ENCODE measurements around the gene MARCHF11. TPM values are rescaled to one million over a fixed set of nuclear protein-coding genes. Genes with fewer than 3 reads are reported as not detected.

The MARCHF11 gene
- total RNA-seq, 1 experiment from 2014 or later, result 0.37 TPM

DNA sequence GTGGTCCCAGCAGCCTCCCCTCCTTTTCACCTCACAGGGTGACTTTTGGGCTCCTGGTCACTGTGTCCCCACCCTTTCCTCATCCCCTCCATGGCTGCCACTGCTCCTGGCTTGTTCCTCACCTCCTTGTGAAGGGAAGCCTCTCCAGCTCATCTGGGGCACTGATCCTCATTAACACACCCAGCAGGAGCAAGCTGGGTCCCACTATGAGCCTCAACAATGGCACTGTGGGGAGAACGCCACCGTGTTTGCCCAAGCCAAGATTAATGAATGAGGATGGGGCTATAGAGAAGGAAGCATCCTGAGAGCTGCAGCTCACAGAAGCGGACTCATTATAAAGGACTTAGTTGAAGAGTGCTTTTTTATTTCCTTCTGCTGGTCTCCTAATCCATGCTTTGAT is 118.4 kb downstream of the MARCHF11 start:
- H2AFZ ChIP-seq (ENCODE audit: low read length), result no peak overlapping the region
- H3K23ac ChIP-seq (ENCODE audit: insufficient read length, low read depth, low read length), result no peak overlapping the region
- no peak overlapping the region for H4K91ac ChIP-seq (ENCODE audit: insufficient read length, low read depth, low read length)
- no peak overlapping the region for H2BK20ac ChIP-seq (ENCODE audit: low read depth, low read length, poor library complexity, severe bottlenecking)
- H3K56ac ChIP-seq (ENCODE audit: insufficient read length, low read depth, low read length), result no peak overlapping the region
- H3K27me3 ChIP-seq (ENCODE audit: insufficient read depth, low read length), result no peaks in the 10 kb centered on the region
- Mint-ChIP-seq H3K4me3 (no peak overlapping the region), H3K4me1 (peaks cover 12 to 17% of the 10 kb centered on the region in 2 experiments), H3K27me3 (ENCODE audit: low read depth) (peaks cover 2% of the 10 kb centered on the region), H3K36me3 (ENCODE audit: insufficient read depth in 1 of 3, low read depth in 3 of 3) (peaks cover 0 to 4% (median 0%) of the 10 kb centered on the region in 3 experiments; a peak in 2 of 7 replicates), H3K27ac (peak overlapping the region in 1 of 3 experiments; percentile 52; a peak in 2 of 7 replicates), H3K9me3 (peaks cover 4% of the 10 kb centered on the region in 2 experiments; a peak in 2 of 5 replicates)
- no peak overlapping the region for H2AK5ac ChIP-seq (ENCODE audit: insufficient read length, low read length)
- H3K9me3 ChIP-seq (ENCODE audit: control insufficient read depth, low read depth, low read length), result no peaks in the 10 kb centered on the region
- H2BK15ac ChIP-seq (ENCODE audit: low read depth, low read length), result no peak overlapping the region
- no peaks in the 10 kb centered on the region for H3K23me2 ChIP-seq (ENCODE audit: insufficient read length, low read depth, low read length, poor library complexity, severe bottlenecking)
- no peak for DNase-seq
- TF ChIP-seq, protein P1, sequence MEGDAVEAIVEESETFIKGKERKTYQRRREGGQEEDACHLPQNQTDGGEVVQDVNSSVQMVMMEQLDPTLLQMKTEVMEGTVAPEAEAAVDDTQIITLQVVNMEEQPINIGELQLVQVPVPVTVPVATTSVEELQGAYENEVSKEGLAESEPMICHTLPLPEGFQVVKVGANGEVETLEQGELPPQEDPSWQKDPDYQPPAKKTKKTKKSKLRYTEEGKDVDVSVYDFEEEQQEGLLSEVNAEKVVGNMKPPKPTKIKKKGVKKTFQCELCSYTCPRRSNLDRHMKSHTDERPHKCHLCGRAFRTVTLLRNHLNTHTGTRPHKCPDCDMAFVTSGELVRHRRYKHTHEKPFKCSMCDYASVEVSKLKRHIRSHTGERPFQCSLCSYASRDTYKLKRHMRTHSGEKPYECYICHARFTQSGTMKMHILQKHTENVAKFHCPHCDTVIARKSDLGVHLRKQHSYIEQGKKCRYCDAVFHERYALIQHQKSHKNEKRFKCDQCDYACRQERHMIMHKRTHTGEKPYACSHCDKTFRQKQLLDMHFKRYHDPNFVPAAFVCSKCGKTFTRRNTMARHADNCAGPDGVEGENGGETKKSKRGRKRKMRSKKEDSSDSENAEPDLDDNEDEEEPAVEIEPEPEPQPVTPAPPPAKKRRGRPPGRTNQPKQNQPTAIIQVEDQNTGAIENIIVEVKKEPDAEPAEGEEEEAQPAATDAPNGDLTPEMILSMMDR (conservative IDR thresholded peaks at IDR 0.05), result no peak
- H3K79me1 ChIP-seq (ENCODE audit: insufficient read depth, low read depth, low read length, poor library complexity, severe bottlenecking), result no peaks in the 10 kb centered on the region
- H3K4ac ChIP-seq (ENCODE audit: low read depth, low read length), result no peak overlapping the region
- no peak overlapping the region for H3K9ac ChIP-seq (ENCODE audit: extremely low read depth, insufficient read length, low read length)
- WGBS (ENCODE audit: extremely low coverage, insufficient read length, low lambda C conversion rate), result no CpG with 5 or more reads among the region's 3 CpGs
- H3K4me1 ChIP-seq (ENCODE audit: insufficient read depth, low read length), result peaks cover 2% of the 10 kb centered on the region; the same call in 1 of the 2 replicates
- no peak overlapping the region for H2BK120ac ChIP-seq (ENCODE audit: low read depth, low read length, poor library complexity, severe bottlenecking)
- no peaks in the 10 kb centered on the region for H3K79me2 ChIP-seq (ENCODE audit: insufficient read depth, low read length)
- no peaks in the 10 kb centered on the region for H4K20me1 ChIP-seq (ENCODE audit: control insufficient read depth, insufficient read depth, insufficient read length)
- H3K4me2 ChIP-seq (ENCODE audit: insufficient read depth, insufficient read length, low read length), result no peak overlapping the region
- no peak overlapping the region for H2BK12ac ChIP-seq (ENCODE audit: insufficient read length, low read depth, low read length)
- no peak overlapping the region for H4K5ac ChIP-seq (ENCODE audit: insufficient read length, low read depth, low read length)
- no peak overlapping the region for H3K18ac ChIP-seq (ENCODE audit: insufficient read length, low read depth, low read length)
- H3K14ac ChIP-seq (ENCODE audit: insufficient read depth, low read length), result no peak overlapping the region
- no peak overlapping the region for H3T11ph ChIP-seq (ENCODE audit: low read length)
- H2BK5ac ChIP-seq (ENCODE audit: insufficient read length, low read length), result no peak overlapping the region
- no peak overlapping the region for H3K27ac ChIP-seq (ENCODE audit: insufficient read length, low read depth, low read length)
- no peak overlapping the region for H4K8ac ChIP-seq (replicated peaks; ENCODE audit: insufficient read length, low read depth, low read length)
